ENCODE measurements around the gene PSMB9.
"Not testable (repeated sequence)": the region's sequence is repeated elsewhere in the genome, so short reads cannot be mapped to it uniquely, and the experiment has no call there.

Gene PSMB9

GRCh38 chr6:32858194-32858593, 4.2 kb downstream of the PSMB9 start:
- no peak for DNase-seq (ENCODE audit: low read depth in 1 of 2, low spot score in 1 of 2)

- no peak for DNase-seq (ENCODE audit: low read depth in 1 of 2, low spot score in 1 of 2)
These were observed 6.7 kb downstream of the PSMB9 start for GRCh38 chr6:32860674-32861073.

DNA sequence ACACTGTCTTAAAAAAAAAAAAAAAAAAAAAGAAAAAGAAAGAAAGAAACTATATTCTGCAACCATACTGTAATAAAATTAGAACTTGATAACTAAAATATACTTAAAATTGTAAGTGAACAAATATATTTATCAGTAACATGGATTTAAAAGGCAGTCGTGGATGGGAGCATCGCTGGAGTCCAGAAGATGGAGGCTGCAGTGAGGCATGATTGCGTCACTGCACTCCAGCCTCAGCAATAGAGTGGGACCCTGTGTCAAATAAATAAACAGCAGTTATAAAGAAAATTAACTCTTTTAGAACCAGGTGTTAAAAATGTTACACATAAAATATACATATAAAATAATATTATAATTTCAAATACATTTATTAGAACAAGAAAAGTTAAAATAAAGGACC, 8.7 kb downstream of the PSMB9 start:
- DNase-seq (ENCODE audit: low read depth in 1 of 2, low spot score in 1 of 2) = no peak

- DNase-seq (ENCODE audit: low read depth in 1 of 2, low spot score in 1 of 2) = no peak
These were observed 11.9 kb downstream of the PSMB9 start for GRCh38 chr6:32865724-32866443.

DNA sequence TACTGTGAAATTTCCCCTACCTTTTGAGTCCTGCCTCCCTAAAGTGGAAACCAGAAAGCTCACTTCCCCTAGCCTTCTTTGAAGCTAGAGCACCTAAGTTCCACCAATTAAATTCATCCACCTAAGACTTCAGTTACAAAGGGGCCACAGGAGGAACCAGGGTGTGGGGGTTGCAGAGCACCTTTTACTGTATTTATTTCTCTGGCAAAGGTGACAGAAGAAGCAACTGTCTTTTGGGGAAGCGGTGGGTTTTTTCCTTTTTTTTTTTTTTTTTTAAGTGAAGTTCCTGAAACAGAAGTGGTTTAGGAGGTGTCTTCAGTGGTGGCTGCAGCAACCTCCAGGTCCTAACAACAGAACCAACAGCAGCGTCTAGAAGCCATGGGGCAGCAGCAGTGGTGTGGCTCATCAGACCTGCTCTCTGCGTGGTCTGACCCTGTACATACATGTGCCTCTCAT, 13.1 kb downstream of the PSMB9 start:
- DNase-seq (ENCODE audit: low read depth in 1 of 2, low spot score in 1 of 2) = no peak

GRCh38 chr6:32867554-32868256, 13.7 kb downstream of the PSMB9 start:
- no peak for DNase-seq (ENCODE audit: low read depth in 1 of 2, low spot score in 1 of 2)

DNA sequence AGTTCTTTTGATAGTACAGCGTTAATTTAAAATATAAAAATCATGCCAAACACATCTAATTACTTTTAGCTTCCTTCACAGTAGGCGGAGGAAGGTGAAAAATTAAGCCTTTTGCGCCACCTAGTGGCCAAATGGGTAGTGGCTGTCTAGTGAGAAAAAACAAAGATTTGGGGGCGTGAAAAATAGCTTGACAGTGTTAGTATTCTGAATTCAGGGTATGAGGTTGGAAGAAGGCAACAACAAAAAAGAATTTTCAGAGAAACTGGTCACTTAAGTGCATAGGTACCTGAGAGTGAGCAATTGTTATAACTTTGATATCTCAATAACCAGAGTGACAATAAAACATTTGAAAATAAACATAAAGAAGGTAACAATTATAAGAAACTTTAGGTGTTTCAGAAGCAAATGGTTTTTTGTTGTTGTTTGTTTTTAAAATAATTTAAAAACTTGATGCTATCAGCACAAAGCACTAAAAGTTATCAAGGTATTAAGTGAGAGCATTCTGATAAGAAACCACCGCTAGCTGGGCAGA, 14.3 kb downstream of the PSMB9 start:
- peak; percentile 68 to 72 for DNase-seq (ENCODE audit: low read depth in 1 of 2, low spot score in 1 of 2)

DNA sequence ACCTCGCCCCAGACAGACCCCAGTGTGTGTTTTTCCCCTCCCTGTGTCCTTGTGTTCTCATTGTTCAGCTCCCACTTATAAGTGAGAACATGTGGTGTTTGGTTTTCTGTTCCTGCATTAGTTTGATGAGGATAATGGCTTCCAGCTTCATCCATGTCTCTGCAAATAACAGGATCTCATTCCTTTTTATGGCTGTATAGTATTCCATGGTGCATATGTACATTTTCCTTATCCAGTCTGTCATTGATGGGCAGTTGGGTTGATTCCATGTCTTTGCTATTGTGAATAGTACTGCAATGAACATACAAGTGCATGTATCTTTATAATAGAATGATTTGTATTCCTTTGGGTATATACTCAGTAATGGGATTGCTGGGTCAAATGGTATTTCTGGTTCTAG, 20.0 kb downstream of the PSMB9 start:
- DNase-seq (ENCODE audit: low read depth in 1 of 2, low spot score in 1 of 2) = not testable (repeated sequence)

GRCh38 chr6:32876603-32877002, 22.6 kb downstream of the PSMB9 start:
- no peak for DNase-seq (ENCODE audit: low read depth in 1 of 2, low spot score in 1 of 2)

- no peak for DNase-seq (ENCODE audit: low read depth in 1 of 2, low spot score in 1 of 2)
These were observed 25.7 kb downstream of the PSMB9 start for GRCh38 chr6:32879691-32880090.

GRCh38 chr6:32880962-32881361, 27.0 kb downstream of the PSMB9 start:
- not testable (repeated sequence) for DNase-seq (ENCODE audit: low read depth in 1 of 2, low spot score in 1 of 2)

GRCh38 chr6:32882879-32883250, 28.9 kb downstream of the PSMB9 start:
- no peak for DNase-seq (ENCODE audit: low read depth in 1 of 2, low spot score in 1 of 2)

GRCh38 chr6:32883789-32884188, 29.8 kb downstream of the PSMB9 start:
- DNase-seq (ENCODE audit: low read depth in 1 of 2, low spot score in 1 of 2) = no peak

GRCh38 chr6:32885698-32886286, 31.8 kb downstream of the PSMB9 start:
- no peak for DNase-seq (ENCODE audit: low read depth in 1 of 2, low spot score in 1 of 2)

DNA sequence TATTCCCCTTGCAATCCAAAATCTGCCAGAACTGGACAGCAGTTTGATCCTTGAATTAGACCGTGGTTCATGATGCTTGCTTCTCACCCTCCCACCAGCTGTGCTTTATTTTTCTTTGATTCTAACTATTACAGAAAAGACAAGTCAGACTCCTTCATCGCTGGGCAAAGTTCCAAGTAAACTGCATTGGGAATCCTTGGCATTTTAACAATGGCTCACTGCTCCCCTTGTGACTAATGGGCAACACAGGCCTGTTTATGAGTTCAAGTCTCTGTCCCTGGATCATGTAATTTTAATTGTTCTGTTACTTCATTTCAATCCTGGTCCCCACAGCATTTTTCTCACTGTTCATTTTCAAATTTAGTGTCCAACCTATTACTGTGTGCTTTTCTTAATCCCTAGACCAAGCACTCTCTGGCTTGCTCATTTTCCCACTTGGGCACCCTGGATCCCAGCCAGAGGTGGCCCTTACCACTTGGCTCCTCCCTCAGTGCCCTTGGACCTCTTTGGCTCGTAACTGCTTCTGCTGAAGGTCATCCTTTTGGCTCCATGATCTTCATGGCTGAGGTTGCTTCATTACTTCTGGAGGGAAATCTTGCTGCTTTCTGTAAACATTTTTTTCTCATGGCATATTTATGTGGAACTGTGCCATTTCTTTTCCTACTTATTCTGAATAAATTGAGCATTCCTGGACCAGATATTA, 32.8 kb downstream of the PSMB9 start:
- DNase-seq (ENCODE audit: low read depth in 1 of 2, low spot score in 1 of 2) = no peak

DNA sequence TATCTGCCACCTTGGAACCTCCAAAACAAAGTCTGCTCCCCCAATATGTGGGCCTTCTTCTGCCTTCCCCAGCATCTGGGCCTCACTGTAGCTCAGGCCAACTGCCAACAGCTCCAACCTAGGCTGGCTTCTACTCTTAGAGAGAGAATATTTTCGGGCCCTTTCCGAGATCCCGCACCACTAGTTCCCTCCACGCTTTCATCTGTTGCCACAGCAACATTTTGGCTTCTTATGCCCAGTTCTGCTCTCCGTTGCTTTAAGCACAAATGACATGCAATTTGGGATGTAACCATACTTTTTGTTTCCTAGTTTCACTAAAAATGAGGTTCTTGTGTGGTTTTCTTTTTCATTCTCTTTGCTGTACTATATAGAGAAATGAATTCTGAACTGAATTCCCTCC, 33.6 kb downstream of the PSMB9 start:
- DNase-seq (ENCODE audit: low read depth in 1 of 2, low spot score in 1 of 2) = no peak

DNA sequence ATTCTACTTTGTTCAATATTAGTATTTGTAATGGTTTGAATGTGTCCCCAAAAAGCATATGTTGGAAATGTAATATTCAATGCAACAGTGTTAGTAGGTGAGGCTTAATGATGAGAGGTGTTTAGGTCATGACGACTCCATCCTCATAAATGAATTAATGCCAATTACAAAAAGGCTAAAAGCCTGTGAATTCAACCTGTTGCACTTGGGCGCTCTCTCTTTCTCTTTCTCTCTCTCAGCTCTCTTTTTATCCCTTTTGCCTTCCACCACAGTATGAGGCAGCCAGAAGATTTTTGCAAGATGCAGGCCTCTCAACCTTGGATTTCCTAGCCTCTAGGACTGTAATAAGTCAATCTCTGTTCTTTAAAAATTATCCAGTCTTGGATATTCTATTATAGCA, 34.6 kb downstream of the PSMB9 start:
- DNase-seq (ENCODE audit: low read depth in 1 of 2, low spot score in 1 of 2) = no peak

DNA sequence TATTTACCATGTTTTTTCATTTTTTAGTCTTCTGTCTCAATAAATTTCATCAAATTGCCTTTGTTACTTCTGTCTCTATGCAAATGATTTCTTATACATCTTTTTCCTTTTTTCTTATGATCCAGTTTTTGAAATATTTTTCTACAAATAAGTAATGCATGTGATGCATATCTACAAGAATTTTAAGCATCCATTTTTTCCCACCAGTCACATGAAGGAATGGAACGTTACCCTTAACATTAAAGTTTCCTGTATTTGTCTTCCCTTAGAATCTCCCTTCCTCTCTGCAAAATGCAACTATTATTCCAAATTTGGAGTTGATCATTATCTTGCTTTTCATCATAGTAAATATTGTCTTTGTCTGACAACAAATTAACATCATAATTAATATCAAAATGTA, 35.5 kb downstream of the PSMB9 start:
- no peak for DNase-seq (ENCODE audit: low read depth in 1 of 2, low spot score in 1 of 2)

GRCh38 chr6:32890831-32891230, 36.8 kb downstream of the PSMB9 start:
- DNase-seq (ENCODE audit: low read depth in 1 of 2, low spot score in 1 of 2) = no peak

- peak; percentile 89 to 96 for DNase-seq (ENCODE audit: low read depth in 1 of 2, low spot score in 1 of 2)
These were observed 40.4 kb downstream of the PSMB9 start for GRCh38 chr6:32894085-32895005.

- DNase-seq (ENCODE audit: low read depth in 1 of 2, low spot score in 1 of 2) = no peak
These were observed 41.0 kb downstream of the PSMB9 start for GRCh38 chr6:32895006-32895345.
